NOMO-1 (cell line): ENCODE measurements around the gene FLT4.
"Not testable (repeated sequence)": the region's sequence is repeated elsewhere in the genome, so short reads cannot be mapped to it uniquely, and the experiment has no call there.

Source experiments
- DNase-seq, 2 experiments: peaks; one replicate each; lab custom pipeline; 2025; ENCODE audit not compliant: unreplicated experiment in 2 of 2; lab: John Stamatoyannopoulos, UW

Gene FLT4

DNA sequence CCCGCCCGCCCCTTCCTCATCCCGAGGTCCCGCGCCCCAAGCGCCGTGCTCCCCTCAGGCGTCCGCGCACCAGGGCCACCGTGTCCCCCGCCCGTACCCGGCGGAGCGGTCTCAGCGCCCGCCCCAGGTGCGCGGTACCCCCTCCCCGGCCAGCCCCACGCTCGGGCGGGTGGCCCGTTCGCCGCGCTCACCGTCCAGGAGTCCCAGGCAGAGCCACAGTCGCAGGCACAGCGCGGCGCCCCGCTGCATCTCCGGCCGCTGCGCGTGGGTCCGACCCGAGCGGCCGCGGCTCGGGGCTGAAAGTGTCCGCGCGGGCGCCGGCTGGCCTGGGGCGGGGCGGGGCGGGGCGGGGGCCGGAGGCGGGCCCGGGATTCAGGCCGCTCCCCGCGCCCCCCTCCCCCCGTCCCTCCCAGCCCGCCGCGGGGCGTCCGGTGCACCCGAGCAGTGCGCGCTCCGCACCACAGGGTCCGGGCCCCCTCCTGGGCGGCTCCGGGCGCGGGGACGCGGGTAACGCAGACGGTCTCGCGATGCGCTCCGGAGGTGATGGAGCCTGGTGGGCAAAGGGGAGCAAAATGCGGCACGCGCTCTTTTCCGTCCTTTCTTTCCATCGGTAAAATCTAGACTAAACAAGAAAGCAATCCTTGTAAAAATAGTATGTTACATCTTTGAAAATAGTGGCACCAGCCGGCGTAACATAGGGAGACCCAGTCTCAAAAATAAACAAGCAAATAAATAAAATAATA is at the start of gene FLT4:
Gene FLT4 (minus strand): TSS at position 304 of the 743 bp plus-strand sequence. CDS start 55 bp downstream, at position 249.
- no peak for DNase-seq

GRCh38 chr5:180699042-180699441 is 49.6 kb upstream of the FLT4 start:
- no peak for DNase-seq

GRCh38 chr5:180696116-180696515 is 46.7 kb upstream of the FLT4 start:
- DNase-seq = no peak

DNA sequence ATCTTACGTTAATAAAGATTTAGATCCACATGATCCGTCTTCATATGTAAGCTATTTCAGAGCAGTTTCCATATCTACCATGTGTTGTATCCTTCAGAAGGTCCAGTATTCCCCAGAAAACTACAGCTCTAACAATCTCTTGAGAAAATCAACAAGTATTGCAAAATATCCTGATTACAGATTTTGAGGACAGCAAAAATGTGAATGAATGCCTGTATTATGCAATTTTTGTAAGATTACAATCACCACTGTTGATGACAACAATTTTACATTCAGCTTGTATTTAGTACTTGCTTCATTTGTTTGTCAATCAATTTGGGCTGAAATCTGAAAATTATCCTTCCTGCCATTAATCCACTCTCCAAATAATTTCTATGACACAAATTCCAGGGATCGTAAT is 43.0 kb upstream of the FLT4 start:
- DNase-seq = no peak

- DNase-seq = no peak
Observed at GRCh38 chr5:180691046-180691445, 41.6 kb upstream of the FLT4 start.

GRCh38 chr5:180690562-180690961 is 41.2 kb upstream of the FLT4 start:
- DNase-seq = no peak

GRCh38 chr5:180689775-180690174 is 40.4 kb upstream of the FLT4 start:
- no peak for DNase-seq

DNA sequence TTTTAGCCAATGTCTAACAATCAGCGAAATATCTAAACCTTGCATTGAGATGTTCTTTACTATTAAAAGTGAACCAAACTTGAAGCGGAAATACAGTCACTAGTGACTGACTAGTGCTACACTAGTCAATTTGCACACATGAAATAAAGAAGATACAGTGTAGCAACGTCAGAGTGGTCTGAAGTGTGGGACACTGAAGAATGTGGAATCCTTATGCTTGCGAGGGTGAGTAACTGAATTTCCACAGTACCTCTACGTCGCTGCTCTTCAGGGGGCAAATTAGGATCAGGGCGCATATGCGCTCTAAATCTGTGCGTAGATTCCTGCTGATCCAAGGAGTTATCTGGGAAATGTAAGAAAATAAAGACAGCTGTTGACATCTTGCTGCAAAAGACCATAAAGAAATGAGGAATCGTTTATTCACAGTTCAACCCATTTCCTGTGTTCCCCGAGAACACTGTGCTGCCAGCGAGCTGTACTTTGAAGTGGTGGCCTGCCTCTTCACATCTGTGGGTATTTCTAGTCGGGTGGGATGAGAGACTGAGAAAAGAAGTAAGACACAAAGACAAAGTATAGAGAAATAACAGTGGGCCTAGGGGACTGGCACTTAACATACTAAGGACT is 39.8 kb upstream of the FLT4 start:
- DNase-seq = no peak

GRCh38 chr5:180688330-180689070 is 39.1 kb upstream of the FLT4 start:
- no peak for DNase-seq

DNA sequence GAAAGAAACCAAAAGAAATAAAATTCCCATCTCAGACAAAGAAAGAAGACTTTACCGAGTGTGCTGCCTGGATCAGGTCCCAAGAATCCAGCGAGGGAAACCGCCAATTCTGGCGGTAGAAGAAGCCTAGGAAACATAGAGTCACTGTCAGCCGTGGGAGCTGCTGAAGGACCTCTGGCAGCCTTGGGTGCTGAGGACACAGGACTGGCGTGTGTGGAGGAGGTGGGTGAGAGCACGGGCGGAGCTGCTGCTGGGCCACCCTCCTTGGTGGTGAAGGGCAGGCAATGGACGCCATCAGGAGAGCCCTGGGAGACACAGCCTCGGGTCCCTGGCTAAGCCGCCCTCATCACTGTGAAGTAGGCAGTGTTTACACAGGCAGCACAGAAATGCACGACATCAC is 37.4 kb upstream of the FLT4 start:
- not testable (repeated sequence) for DNase-seq

- no peak for DNase-seq
Observed at GRCh38 chr5:180684623-180685161, 35.3 kb upstream of the FLT4 start.

DNA sequence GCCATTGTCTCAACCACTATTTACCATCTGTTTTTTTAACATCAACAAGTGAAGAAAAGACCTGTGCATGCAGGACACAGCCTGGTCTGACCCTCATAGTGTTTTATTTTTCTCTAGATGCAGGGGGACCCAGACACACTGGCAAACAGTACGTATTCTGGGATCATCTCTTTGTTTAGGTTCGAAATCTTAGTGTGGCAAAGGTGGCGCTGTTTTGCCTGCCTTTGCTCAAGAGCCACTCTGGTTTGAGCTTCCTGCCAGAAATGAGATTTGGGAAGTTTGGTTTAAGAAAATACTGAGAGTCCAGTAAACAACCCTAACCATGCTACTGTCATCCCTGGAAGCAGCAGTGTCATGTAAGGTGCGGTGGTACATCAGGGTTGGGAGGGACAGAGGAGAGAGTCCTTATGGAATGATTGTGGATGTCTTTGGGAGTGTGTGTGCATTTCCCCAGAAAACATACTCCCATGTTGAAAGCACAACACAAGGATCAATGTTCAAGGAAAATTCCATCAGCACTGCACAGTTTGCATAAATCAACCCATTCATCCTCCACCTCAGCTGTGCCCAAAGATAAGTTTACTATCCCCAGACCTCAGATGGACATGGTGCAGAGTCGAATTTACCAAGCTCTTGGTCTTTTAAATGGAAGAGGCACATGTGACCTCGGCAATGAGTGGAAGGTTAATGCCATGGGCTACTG is 34.0 kb upstream of the FLT4 start:
- DNase-seq = no peak

DNA sequence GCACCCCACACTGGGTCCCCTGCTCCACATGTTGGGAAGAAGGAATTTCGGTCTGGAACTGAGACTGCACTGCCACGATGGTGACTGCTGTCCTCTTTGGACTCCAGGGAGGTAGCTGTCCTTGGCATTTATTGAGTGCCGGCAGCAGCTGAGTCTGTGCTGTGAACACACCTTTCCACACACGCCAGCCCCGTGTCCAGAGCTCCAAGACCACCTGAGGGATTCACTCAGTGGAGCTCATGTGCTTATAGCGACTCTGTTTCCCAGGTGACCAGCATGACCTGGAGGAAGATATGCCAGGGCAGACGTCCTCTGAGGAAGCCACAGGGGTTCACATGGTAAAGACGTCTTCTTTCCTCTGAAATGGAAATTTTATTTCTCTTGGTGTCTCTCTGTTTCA is 33.2 kb upstream of the FLT4 start:
- DNase-seq = no peak

- DNase-seq = not testable (repeated sequence)
Observed at GRCh38 chr5:180682008-180682407, 32.6 kb upstream of the FLT4 start.

- DNase-seq = not testable (repeated sequence)
Observed at GRCh38 chr5:180678319-180678718, 28.9 kb upstream of the FLT4 start.

DNA sequence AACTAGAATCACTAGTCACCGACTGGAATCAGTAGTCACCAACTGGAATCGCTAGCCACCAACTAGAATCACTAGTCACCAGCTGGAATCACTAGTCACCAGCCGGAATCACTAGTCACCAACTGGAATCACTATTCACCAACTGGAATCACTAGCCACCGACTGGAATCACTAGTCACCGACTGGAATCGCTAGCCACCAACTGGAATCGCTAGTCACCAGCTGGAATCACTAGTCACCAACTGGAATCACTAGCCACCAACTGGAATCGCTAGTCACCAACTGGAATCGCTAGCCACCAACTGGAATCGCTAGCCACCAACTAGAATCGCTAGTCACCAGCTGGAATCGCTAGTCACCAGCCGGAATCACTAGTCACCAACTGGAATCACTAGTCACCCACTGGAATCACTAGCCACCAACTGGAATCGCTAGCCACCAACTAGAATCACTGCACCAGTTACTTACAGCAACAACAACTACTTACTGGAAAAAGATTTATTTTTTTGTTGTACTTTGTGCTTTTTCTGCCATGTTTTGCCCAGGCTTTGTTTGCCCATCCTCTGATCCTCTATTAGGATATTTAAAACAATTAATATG is 25.7 kb upstream of the FLT4 start:
- DNase-seq = no peak

GRCh38 chr5:180674090-180674475 is 24.7 kb upstream of the FLT4 start:
- DNase-seq = not testable (repeated sequence)

DNA sequence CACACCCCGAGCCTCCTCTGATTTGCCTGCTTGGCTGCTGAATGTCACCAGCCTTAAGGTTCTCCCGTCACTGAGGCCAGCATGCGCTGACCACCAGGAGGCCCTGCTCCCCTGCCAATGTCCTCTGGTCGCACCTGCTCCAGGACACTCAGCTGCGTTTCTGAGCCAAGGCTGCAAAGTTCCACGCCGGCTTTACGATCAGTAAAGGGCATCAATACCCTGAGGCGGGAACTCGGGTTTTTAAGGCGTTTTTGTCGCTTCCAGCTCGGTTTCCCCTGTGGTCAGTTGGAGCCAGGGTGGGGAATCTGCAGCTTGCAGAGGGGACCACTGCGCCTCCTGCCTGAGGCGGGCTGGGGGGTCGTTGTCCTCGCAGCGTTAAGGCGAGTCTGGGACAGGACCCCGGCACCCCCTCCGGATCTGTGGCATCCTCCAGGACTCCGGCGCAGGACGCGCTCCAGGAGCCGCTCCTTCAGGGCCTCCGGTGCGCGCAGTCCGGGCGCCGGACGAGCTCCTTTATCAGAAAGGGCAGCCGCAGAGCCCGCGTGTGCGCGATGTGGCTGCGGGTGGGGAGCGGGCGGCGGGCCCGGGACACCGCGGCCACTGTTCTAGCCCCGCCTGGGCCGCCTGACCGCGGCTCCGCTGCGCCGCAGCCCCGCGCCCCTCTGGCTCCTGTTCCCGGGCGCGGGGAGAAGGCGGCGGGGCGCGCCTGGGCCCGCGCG is 24.1 kb upstream of the FLT4 start:
- DNase-seq = no peak

DNA sequence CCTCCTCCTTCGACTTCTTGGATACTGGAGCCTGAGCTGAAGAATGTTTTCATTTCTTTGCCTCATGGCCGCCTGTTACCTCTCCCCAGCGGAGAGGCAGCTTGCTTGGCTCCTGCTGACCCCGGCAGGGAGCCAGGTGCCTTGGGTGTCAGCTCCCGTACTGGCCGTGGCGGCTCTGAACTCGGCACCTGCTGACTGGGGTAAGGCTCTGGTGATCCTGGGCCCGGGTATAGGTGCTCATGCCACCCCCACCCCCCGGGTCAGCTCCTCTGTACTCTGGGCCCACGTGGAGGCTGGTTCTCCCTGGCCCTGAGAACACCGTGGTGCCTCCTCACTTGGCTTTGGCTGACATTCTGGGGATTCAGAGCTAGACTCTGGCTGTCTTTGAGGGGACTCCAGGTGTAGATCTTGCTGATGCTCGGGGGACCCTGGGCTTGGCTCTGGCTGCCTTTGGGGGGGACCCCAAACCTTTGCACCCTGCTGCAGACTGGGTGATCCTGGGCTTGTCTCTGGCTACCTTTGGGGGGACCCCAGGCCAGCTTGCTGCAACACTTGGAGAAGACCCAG is 22.6 kb upstream of the FLT4 start:
- not testable (repeated sequence) for DNase-seq
